K562 (cell line): ENCODE results near the gene PHF12. TPM values are rescaled to one million over a fixed set of nuclear protein-coding genes. Genes with fewer than 3 reads are reported as not detected.

Source experiments
- BHLHE40 ChIP-seq: IDR thresholded peaks from 2 replicates; pipeline ENCODE4 v1.6.1; 2011; ENCODE audit warnings: low read length, improper control_type of control experiment
- C11orf30 ChIP-seq: fragments of 450-650 bp; IDR thresholded peaks from 2 replicates; pipeline ENCODE4 v1.6.1; 2016; ENCODE audit warnings: low read depth, mild to moderate bottlenecking
- FOXJ2 ChIP-seq: fragments of 200-800 bp; sonication (Bioruptor generic); IDR thresholded peaks from 2 replicates; pipeline ENCODE4 v1.6.1; 2016; ENCODE audit warnings: missing genetic modification characterization, missing compliant biosample characterization
- IRF2 ChIP-seq: sonication (generic); formaldehyde crosslinking; IDR thresholded peaks from 2 replicates; pipeline ENCODE4 v1.8.1; 2022; ENCODE audit warnings: mild to moderate bottlenecking, missing genetic modification reagents
- MBD1 ChIP-seq: fragments of 250-450 bp; sonication (Bioruptor Pico); IDR thresholded peaks from 2 replicates; pipeline ENCODE4 v1.8.0; 2022; ENCODE audit warnings: inconsistent platforms
- NFYB ChIP-seq: IDR thresholded peaks from 2 replicates; pipeline ENCODE4 v1.6.1; 2011; ENCODE audit warnings: mild to moderate bottlenecking, moderate library complexity; ENCODE audit not compliant: insufficient read length; ENCODE audit errors: extremely low read depth
- NONO ChIP-seq, 2 experiments: fragments of 200-400 bp in 1 of 2; fragments of 450-650 bp in 1 of 2; formaldehyde crosslinking in 1 of 2; IDR thresholded peaks; 2 replicates each; pipeline ENCODE4 v1.6.1; 2017; ENCODE audit warnings: low read depth in 2 of 2, mild to moderate bottlenecking in 2 of 2, moderate library complexity in 2 of 2, low read length in 1 of 2
- PCBP1 ChIP-seq: fragments of 200-400 bp; formaldehyde crosslinking; IDR thresholded peaks from 2 replicates; pipeline ENCODE4 v1.6.1; 2018; ENCODE audit warnings: mild to moderate bottlenecking, low read depth, low read length; ENCODE audit not compliant: poor library complexity, severe bottlenecking
- POLR3G ChIP-seq: IDR thresholded peaks from 2 replicates; pipeline ENCODE4 v1.6.1; 2011; ENCODE audit not compliant: insufficient read length, insufficient replicate concordance; ENCODE audit errors: extremely low read depth
- SAFB ChIP-seq: fragments of 200-400 bp; formaldehyde crosslinking; IDR thresholded peaks from 2 replicates; pipeline ENCODE4 v1.6.1; 2017; ENCODE audit warnings: low read depth, low read length, borderline replicate concordance
- SRSF1 ChIP-seq: fragments of 200-400 bp; formaldehyde crosslinking; IDR thresholded peaks from 2 replicates; pipeline ENCODE4 v1.6.1; 2017; ENCODE audit warnings: mild to moderate bottlenecking, low read depth, low read length, moderate library complexity
- ZBTB40 ChIP-seq, 2 experiments: fragments of 450-650 bp in 1 of 2; sonication (generic) in 1 of 2; formaldehyde crosslinking in 1 of 2; IDR thresholded peaks; 2 replicates each; pipeline versions ENCODE4 v1.7.1 to v1.9.0; 2016 to 2022; ENCODE audit warnings: inconsistent platforms in 1 of 2, mild to moderate bottlenecking in 1 of 2, missing genetic modification reagents in 1 of 2
- ZFPM2 ChIP-seq: fragments of 250-450 bp; sonication (Bioruptor Pico); IDR thresholded peaks from 2 replicates; pipeline ENCODE4 v1.5.1; 2022; ENCODE audit warnings: mild to moderate bottlenecking
- ZNF143 ChIP-seq: sonication (generic); formaldehyde crosslinking; IDR thresholded peaks from 2 replicates; pipeline ENCODE4 v1.9.0; 2022; ENCODE audit warnings: mild to moderate bottlenecking, missing genetic modification reagents
- ZNF197 ChIP-seq: fragments of 200-800 bp; sonication (Bioruptor generic); IDR thresholded peaks from 2 replicates; pipeline ENCODE4 v1.6.1; 2016; ENCODE audit warnings: low read depth, missing genetic modification characterization, missing compliant biosample characterization
- ZNF586 ChIP-seq: fragments of 450-650 bp; formaldehyde crosslinking; conservative IDR thresholded peaks from 2 replicates; pipeline ENCODE4 v1.4.0; 2020; ENCODE audit warnings: mild to moderate bottlenecking, moderate library complexity
- polyA plus RNA-seq, 8 experiments: library from polyadenylated mRNA; depleted of rRNA in 4 of 8; stranded (reverse) in 5 of 8; unstranded in 3 of 8; fragments of >200 nt; fragmentation: Nextera tagmentation in 2 of 8; fragmentation: Illumina TruSeq in 1 of 8; extraction: Ambion mirVana in 2 of 8; extraction: Trizol in 1 of 8; gene quantifications; 2 replicates each; pipeline versions ENCODE4 v1.2.1 to v1.2.3, GENCODE V29; 2011 to 2014; ENCODE audit warnings: inconsistent platforms in 1 of 8, missing spikeins in 1 of 8
- total RNA-seq, 7 experiments: library from RNA; depleted of rRNA in 6 of 7; stranded (reverse); fragments of >200 nt in 6 of 7; fragmentation: Illumina TruSeq in 2 of 7; extraction: Trizol in 2 of 7; gene quantifications; 2 replicates each; pipeline versions ENCODE4 v1.2.1 to v1.2.3, GENCODE V29; 2011 to 2021; ENCODE audit warnings: low replicate concordance in 1 of 7

Gene PHF12
- total and polyA plus RNA-seq, 9 of the 15 experiments (the other 6 are each of a cell fraction or from before 2014, with no cell fraction given): 0.82 to 31.3 (median 13.5) TPM

GRCh38 chr17:28902819-28903545 is 48.3 kb downstream of the PHF12 start, which contains the start of gene DHRS13 (continued):
- TF ChIP-seq ZBTB40 (IDR thresholded peaks at IDR 0.05) (0 out of 2 replicates have a peak, but pooled peaks have one; percentile 6), ZBTB40 (CRISPR knock-in tag; IDR thresholded peaks at IDR 0.05) (no peak), C11orf30 (no peak), FOXJ2 (tag) (no peak), PCBP1 (peak; percentile 82), SRSF1 (no peak), ZNF586 (no peak), SAFB (peak; percentile 82), BHLHE40 (peak; percentile 97), NFYB (no peak), MBD1 (CRISPR knock-in tag) (no peak), ZNF197 (CRISPR knock-in tag) (0 out of 2 replicates have a peak, but pooled peaks have one; percentile 66), POLR3G (no peak), NONO (IDR thresholded peaks at IDR 0.05; ENCODE audit: low read depth in 2 of 2, low read length in 1 of 2) (peak in 1 of 2 experiments; percentile 96; a peak in 2 of 4 replicates), IRF2 (CRISPR knock-in tag) (peak; percentile 63; the same call in 1 of the 2 replicates), ZFPM2 (CRISPR knock-in tag) (no peak), ZNF143 (CRISPR knock-in tag) (no peak)
